Mesenchymal stem cell (in vitro differentiated cells and primary cell): Measurements from ENCODE around the gene SORBS1.

ENCODE experiments used
- DNase-seq: peaks from one replicate; pipeline ENCODE4 v3.0.0-alpha.2; 2013
- H2AFZ ChIP-seq: one replicate; pipeline ENCODE4 v1.6.1; 2013; ENCODE audit warnings: low read depth, mild to moderate bottlenecking, control low read depth, inconsistent platforms, low read length, moderate library complexity
- H2AK5ac ChIP-seq: 2 replicates; pipeline ENCODE4 v1.6.1; 2013; ENCODE audit warnings: low read length, moderate library complexity, mild to moderate bottlenecking, inconsistent platforms; ENCODE audit not compliant: severe bottlenecking
- H2BK120ac ChIP-seq: one replicate; pipeline ENCODE4 v1.6.1; 2013; ENCODE audit warnings: low read depth, mild to moderate bottlenecking, inconsistent platforms, low read length, moderate library complexity
- H2BK12ac ChIP-seq, 2 experiments: one replicate each; pipeline ENCODE4 v1.6.1; 2013; ENCODE audit warnings: inconsistent platforms in 2 of 2, low read length in 2 of 2, mild to moderate bottlenecking in 2 of 2, moderate library complexity in 2 of 2, control low read depth in 1 of 2
- H2BK15ac ChIP-seq: one replicate; pipeline ENCODE4 v1.6.1; 2013; ENCODE audit warnings: mild to moderate bottlenecking, low read depth, inconsistent platforms; ENCODE audit not compliant: poor library complexity, severe bottlenecking
- H2BK5ac ChIP-seq: 2 replicates; pipeline ENCODE4 v1.6.1; 2013; ENCODE audit warnings: low read depth, mild to moderate bottlenecking, low read length, control low read depth, inconsistent platforms; ENCODE audit not compliant: poor library complexity, severe bottlenecking
- H3K14ac ChIP-seq, 2 experiments: one replicate each; pipeline ENCODE4 v1.6.1; 2013; ENCODE audit warnings: inconsistent platforms in 2 of 2, low read length in 2 of 2, control low read depth in 1 of 2, mild to moderate bottlenecking in 1 of 2, moderate library complexity in 1 of 2
- H3K18ac ChIP-seq, 2 experiments: one replicate each; pipeline ENCODE4 v1.6.1; 2013; ENCODE audit warnings: inconsistent platforms in 2 of 2, low read length in 2 of 2, control low read depth in 1 of 2, low read depth in 1 of 2, mild to moderate bottlenecking in 1 of 2
- H3K23ac ChIP-seq, 2 experiments: one replicate each; pipeline ENCODE4 v1.6.1; 2013; ENCODE audit warnings: inconsistent platforms in 2 of 2, low read length in 2 of 2, mild to moderate bottlenecking in 2 of 2, moderate library complexity in 2 of 2, control low read depth in 1 of 2
- H3K27ac ChIP-seq: 2 replicates; pipeline ENCODE4 v1.5.1; 2013; ENCODE audit warnings: mild to moderate bottlenecking, moderate library complexity, low read length, control low read depth, inconsistent platforms; ENCODE audit not compliant: poor library complexity, severe bottlenecking
- H3K27me3 ChIP-seq, 2 experiments: 2 replicates each; pipeline versions ENCODE4 v1.6.1 to v1.7.0; 2013; ENCODE audit warnings: low read length in 2 of 2, mild to moderate bottlenecking in 2 of 2, moderate library complexity in 2 of 2, control low read depth in 1 of 2, inconsistent platforms in 1 of 2; ENCODE audit not compliant: control insufficient read depth in 1 of 2, insufficient read depth in 1 of 2
- H3K36me3 ChIP-seq, 2 experiments: 2 replicates each; pipeline versions ENCODE4 v1.6.1 to v1.7.0; 2013; ENCODE audit warnings: low read length in 2 of 2, control low read depth in 1 of 2, inconsistent platforms in 1 of 2, low read depth in 1 of 2, mild to moderate bottlenecking in 1 of 2; ENCODE audit not compliant: insufficient read depth in 2 of 2, control insufficient read depth in 1 of 2
- H3K4ac ChIP-seq, 2 experiments: one replicate each; pipeline ENCODE4 v1.6.1; 2013; ENCODE audit warnings: inconsistent platforms in 2 of 2, low read length in 2 of 2, mild to moderate bottlenecking in 2 of 2, moderate library complexity in 2 of 2, control low read depth in 1 of 2, low read depth in 1 of 2
- H3K4me1 ChIP-seq: 2 replicates; pipeline ENCODE4 v1.6.1; 2013; ENCODE audit warnings: low read depth, low read length, control low read depth; ENCODE audit not compliant: control insufficient read depth, insufficient read depth
- H3K4me2 ChIP-seq: 2 replicates; pipeline ENCODE4 v1.6.1; 2013; ENCODE audit warnings: low read length, mild to moderate bottlenecking, inconsistent platforms; ENCODE audit not compliant: poor library complexity, severe bottlenecking
- H3K4me3 ChIP-seq, 2 experiments: 2 replicates each; pipeline versions ENCODE4 v1.5.1 to v1.7.0; 2013; ENCODE audit warnings: low read length in 2 of 2, mild to moderate bottlenecking in 2 of 2, control low read depth in 1 of 2, low read depth in 1 of 2; ENCODE audit not compliant: insufficient read depth in 1 of 2
- H3K79me1 ChIP-seq: replicated peaks from 2 replicates; pipeline ENCODE4 v1.6.1; 2013; ENCODE audit warnings: mild to moderate bottlenecking, control low read depth, low read length, inconsistent platforms; ENCODE audit not compliant: poor library complexity, severe bottlenecking
- H3K9ac ChIP-seq: 2 replicates; pipeline ENCODE4 v1.7.0; 2013; ENCODE audit warnings: mild to moderate bottlenecking, low read length, moderate library complexity
- H3K9me3 ChIP-seq: 2 replicates; pipeline ENCODE4 v1.7.0; 2013; ENCODE audit warnings: mild to moderate bottlenecking, low read length; ENCODE audit not compliant: control insufficient read depth
- H4K8ac ChIP-seq: one replicate; pipeline ENCODE4 v1.6.1; 2013; ENCODE audit warnings: inconsistent platforms, mild to moderate bottlenecking, low read length, moderate library complexity
- H4K91ac ChIP-seq: one replicate; pipeline ENCODE4 v1.6.1; 2013; ENCODE audit warnings: mild to moderate bottlenecking, low read length, inconsistent platforms
- WGBS: methylation state at CpG from one replicate; pipeline ENCODE4 v1.1.7; 2013; ENCODE audit warnings: mixed read lengths; 5-methylcytosine and 5-hydroxymethylcytosine counted together

Gene SORBS1

GRCh38 chr10:95341716-95342130 is 219.4 kb downstream of the SORBS1 start:
- Histone ChIP-seq H2BK5ac (no peak overlapping the region), H4K8ac (no peak overlapping the region), H2BK12ac (no peak overlapping the region), H3K4me2 (no peak overlapping the region), H3K4me3 (no peak overlapping the region), H3K36me3 (no peaks in the 10 kb centered on the region), H2AFZ (no peak overlapping the region), H3K9ac (no peak overlapping the region), H2BK120ac (no peak overlapping the region), H4K91ac (no peak overlapping the region), H3K79me1 (no peaks in the 10 kb centered on the region), H3K9me3 (no peaks in the 10 kb centered on the region), H2AK5ac (no peak overlapping the region), H3K18ac (no peak overlapping the region), H3K27me3 (no peaks in the 10 kb centered on the region), H3K4me1 (peaks cover 9% of the 10 kb centered on the region), H2BK15ac (no peak overlapping the region), H3K27ac (no peak overlapping the region), H3K23ac (no peak overlapping the region), H3K14ac (no peak overlapping the region), H3K4ac (no peak overlapping the region)
- 10% methylated on average over 2 of the region's 3 CpGs for WGBS
- DNase-seq = peak; percentile 91

GRCh38 chr10:95339863-95340262 is 221.3 kb downstream of the SORBS1 start:
- Histone ChIP-seq H3K27me3 (no peaks in the 10 kb centered on the region), H3K79me1 (no peaks in the 10 kb centered on the region), H3K4me1 (peaks cover 10% of the 10 kb centered on the region), H3K18ac (no peak overlapping the region), H2AFZ (no peak overlapping the region), H2AK5ac (no peak overlapping the region), H3K4ac (no peak overlapping the region), H2BK5ac (no peak overlapping the region), H3K36me3 (no peaks in the 10 kb centered on the region), H4K91ac (no peak overlapping the region), H3K14ac (no peak overlapping the region), H3K27ac (no peak overlapping the region), H3K23ac (no peak overlapping the region), H3K4me3 (no peak overlapping the region), H3K9ac (no peak overlapping the region), H2BK120ac (no peak overlapping the region), H4K8ac (no peak overlapping the region), H3K4me2 (no peak overlapping the region), H2BK12ac (no peak overlapping the region), H2BK15ac (no peak overlapping the region), H3K9me3 (no peaks in the 10 kb centered on the region)
- DNase-seq = no peak
- WGBS = 100% methylated on average over 1 of the region's 1 CpG

GRCh38 chr10:95337423-95338160 is 223.6 kb downstream of the SORBS1 start:
- H3K9me3 ChIP-seq = no peaks in the 10 kb centered on the region
- H3K27ac ChIP-seq = no peak overlapping the region
- peak overlapping the region; percentile 73 to 83 for H2BK12ac ChIP-seq
- no peak overlapping the region for H2BK5ac ChIP-seq
- no peak overlapping the region for H3K4me3 ChIP-seq
- H4K8ac ChIP-seq = no peak overlapping the region
- H4K91ac ChIP-seq = no peak overlapping the region
- H3K27me3 ChIP-seq = no peaks in the 10 kb centered on the region
- H3K36me3 ChIP-seq = no peaks in the 10 kb centered on the region
- peak overlapping the region in 1 of 2 experiments; percentile 3 for H3K4ac ChIP-seq
- H3K23ac ChIP-seq = no peak overlapping the region
- no peak overlapping the region for H3K14ac ChIP-seq
- no peak overlapping the region for H2AFZ ChIP-seq
- H3K9ac ChIP-seq = no peak overlapping the region
- no peak overlapping the region for H3K18ac ChIP-seq
- peak overlapping the region; percentile 38 for H2BK15ac ChIP-seq
- no peaks in the 10 kb centered on the region for H3K79me1 ChIP-seq
- H2BK120ac ChIP-seq = no peak overlapping the region
- no peak overlapping the region for H2AK5ac ChIP-seq
- no peak for DNase-seq
- no peak overlapping the region for H3K4me2 ChIP-seq
- WGBS = 95% methylated on average over 5 of the region's 10 CpGs
- H3K4me1 ChIP-seq = peaks cover 18% of the 10 kb centered on the region

- 97% methylated on average over 9 of the region's 9 CpGs for WGBS
- Histone ChIP-seq H3K36me3 (no peaks in the 10 kb centered on the region), H2BK12ac (peak overlapping the region; percentile 1 to 85), H3K27me3 (no peaks in the 10 kb centered on the region), H2AK5ac (no peak overlapping the region), H2BK5ac (no peak overlapping the region), H3K27ac (no peak overlapping the region), H2BK120ac (no peak overlapping the region), H2AFZ (no peak overlapping the region), H3K4me3 (no peak overlapping the region), H3K9ac (no peak overlapping the region), H3K4me1 (peaks cover 18% of the 10 kb centered on the region), H4K8ac (no peak overlapping the region), H3K14ac (peak overlapping the region in 1 of 2 experiments; percentile 1), H4K91ac (peak overlapping the region; percentile 2), H3K79me1 (no peaks in the 10 kb centered on the region), H3K9me3 (no peaks in the 10 kb centered on the region), H3K18ac (peak overlapping the region in 1 of 2 experiments; percentile 6), H3K4me2 (no peak overlapping the region), H2BK15ac (no peak overlapping the region), H3K4ac (no peak overlapping the region), H3K23ac (no peak overlapping the region)
- DNase-seq = no peak
Measured at GRCh38 chr10:95336702-95337101, 224.5 kb downstream of the SORBS1 start.
